HCT116 (cell line): ENCODE measurements around the gene ARRDC1. TPM values are rescaled to one million over a fixed set of nuclear protein-coding genes. Genes with fewer than 3 reads are reported as not detected.

Source experiments
- ATAC-seq: fragments of 200-7000 bp; cut with Tn5 transposase; 2 replicates; pipeline ENCODE4 v1.9.1; 2020; ENCODE audit warnings: mild to moderate bottlenecking, moderate library complexity
- BruUV-seq: library from RNA; stranded (reverse); fragments of 400-500 nt; replicated peaks from 2 replicates; lab custom pipeline; 2021; lab: Mats Ljungman, UMichigan
- CTCF ChIA-PET: fragments of 300-600 bp; sonication (Branson Sonifier 250); formaldehyde crosslinking; loops from one replicate; lab custom pipeline; 2021; ENCODE audit warnings: antibody characterized with exemption; lab: Charles Lee
- POLR2A ChIA-PET: fragments of 300-600, 350-600 bp; sonication (Branson Sonifier 250); formaldehyde crosslinking; loops from one replicate; lab custom pipeline; 2021; ENCODE audit warnings: antibody characterized with exemption; lab: Charles Lee
- RAD21 ChIA-PET, 2 experiments: fragments of 300-600 bp; sonication (Branson Sonifier 250); formaldehyde crosslinking; loops; one replicate each; lab custom pipeline; 2023; ENCODE audit warnings: low total read pairs in 2 of 2; ENCODE audit not compliant: uncharacterized antibody in 2 of 2, unreplicated experiment in 2 of 2, low non-redundant PET in 1 of 2; lab: Charles Lee
- DNase-seq: peaks from one replicate; pipeline ENCODE4 v3.0.0-alpha.2; 2010; ENCODE audit warnings: low read depth, low spot score
- H2AFZ ChIP-seq: fragments of 200-600 bp; shearing (Covaris generic), sonication (generic); 2 replicates; pipeline ENCODE4 v1.6.1; 2017; ENCODE audit warnings: low read depth, mixed run types, mixed read lengths, antibody characterized with exemption, low read length; ENCODE audit not compliant: poor library complexity, severe bottlenecking
- H3K27ac ChIP-seq: 2 replicates; pipeline ENCODE4 v1.5.1; 2012; ENCODE audit warnings: low read depth, low read length
- H3K27me3 ChIP-seq: fragments of 200-600 bp; sonication (generic); 2 replicates; pipeline ENCODE4 v1.6.1; 2016; ENCODE audit warnings: mixed run types, low read length, mixed read lengths; ENCODE audit not compliant: insufficient read depth
- H3K36me3 ChIP-seq, 2 experiments: fragments of 200-500 bp in 1 of 2; fragments of 200-600 bp in 1 of 2; sonication (Bioruptor generic) in 1 of 2; sonication (generic) in 1 of 2; 2 replicates each; pipeline versions ENCODE4 v1.5.1 to v1.6.1; 2014 to 2016; ENCODE audit warnings: low read length in 2 of 2, inconsistent platforms in 1 of 2, mixed read lengths in 1 of 2, mixed run types in 1 of 2; ENCODE audit not compliant: insufficient read depth in 2 of 2, control insufficient read depth in 1 of 2
- H3K4me1 ChIP-seq, 2 experiments: fragments of 200-600 bp in 1 of 2; sonication (generic) in 1 of 2; 2 replicates each; pipeline versions ENCODE4 v1.5.1 to v1.6.1; 2012 to 2017; ENCODE audit warnings: low read length in 2 of 2, inconsistent platforms in 1 of 2, mild to moderate bottlenecking in 1 of 2, mixed read lengths in 1 of 2, mixed run types in 1 of 2, moderate library complexity in 1 of 2; ENCODE audit not compliant: insufficient read depth in 2 of 2, control insufficient read depth in 1 of 2
- H3K4me2 ChIP-seq: fragments of 200-600 bp; sonication (generic); 2 replicates; pipeline ENCODE4 v1.6.1; 2017; ENCODE audit warnings: mixed run types, low read length, mixed read lengths
- H3K4me3 ChIP-seq, 2 experiments: fragments of 200-600 bp in 1 of 2; sonication (generic) in 1 of 2; replicated peaks in 1 of 2; 2 replicates each; pipeline ENCODE4 v1.5.1; 2011 to 2016; ENCODE audit warnings: low read length in 2 of 2, control low read depth in 1 of 2, low read depth in 1 of 2, mild to moderate bottlenecking in 1 of 2, mixed read lengths in 1 of 2, mixed run types in 1 of 2
- H3K79me2 ChIP-seq: fragments of 200-600 bp; sonication (generic); 2 replicates; pipeline ENCODE4 v1.6.1; 2017; ENCODE audit warnings: mild to moderate bottlenecking, mixed run types, low read length, moderate library complexity, mixed read lengths; ENCODE audit not compliant: insufficient read depth
- H3K9ac ChIP-seq: fragments of 200-600 bp; sonication (generic); 2 replicates; pipeline ENCODE4 v1.6.1; 2016; ENCODE audit warnings: low read length, mixed read lengths
- H3K9me2 ChIP-seq: fragments of 200-600 bp; sonication (generic), shearing (Covaris generic); 2 replicates; pipeline ENCODE4 v1.6.1; 2017; ENCODE audit warnings: mixed run types, mild to moderate bottlenecking, moderate library complexity; ENCODE audit not compliant: insufficient read depth
- H3K9me3 ChIP-seq, 2 experiments: fragments of 200-500 bp in 1 of 2; fragments of 200-600 bp in 1 of 2; sonication (Bioruptor generic) in 1 of 2; sonication (generic) in 1 of 2; 2 replicates each; pipeline ENCODE4 v1.6.1; 2014 to 2017; ENCODE audit warnings: low read length in 2 of 2, mixed read lengths in 2 of 2, inconsistent platforms in 1 of 2, low read depth in 1 of 2, mild to moderate bottlenecking in 1 of 2, mixed run types in 1 of 2, moderate library complexity in 1 of 2; ENCODE audit not compliant: control insufficient read depth in 1 of 2, insufficient read depth in 1 of 2
- H4K20me1 ChIP-seq: fragments of 200-600 bp; sonication (generic), shearing (Covaris generic); 2 replicates; pipeline ENCODE4 v1.6.1; 2017; ENCODE audit warnings: mixed run types, mild to moderate bottlenecking, moderate library complexity; ENCODE audit not compliant: insufficient read depth
- CBX3 ChIP-seq: IDR thresholded peaks from 2 replicates; pipeline ENCODE4 v1.6.1; 2012; ENCODE audit warnings: low read depth
- CEBPB ChIP-seq: IDR thresholded peaks from 2 replicates; pipeline ENCODE4 v1.6.1; 2012; ENCODE audit warnings: low read depth
- FOSL1 ChIP-seq: IDR thresholded peaks from 2 replicates; pipeline ENCODE4 v1.6.1; 2012; ENCODE audit warnings: low read depth
- JUND ChIP-seq: IDR thresholded peaks from 2 replicates; pipeline ENCODE4 v1.6.1; 2012
- POLR2A ChIP-seq: IDR thresholded peaks from 2 replicates; pipeline ENCODE4 v1.7.0; 2011; ENCODE audit warnings: borderline replicate concordance; ENCODE audit not compliant: insufficient read depth, insufficient read length; ENCODE audit errors: extremely low read depth
- POLR2AphosphoS5 ChIP-seq: IDR thresholded peaks from 2 replicates; pipeline ENCODE4 v1.6.1; 2011; ENCODE audit warnings: mild to moderate bottlenecking, low read depth, low read length, moderate library complexity
- RAD21 ChIP-seq: IDR thresholded peaks from 2 replicates; pipeline ENCODE4 v1.6.1; 2012; ENCODE audit warnings: low read depth, mild to moderate bottlenecking
- TCF7L2 ChIP-seq: IDR thresholded peaks from 2 replicates; pipeline ENCODE4 v1.7.0; 2011; ENCODE audit warnings: borderline replicate concordance, inconsistent platforms; ENCODE audit not compliant: insufficient read depth, insufficient read length; ENCODE audit errors: extremely low read depth
- ZNF274 ChIP-seq: fragments of 200-500 bp; sonication (Bioruptor generic); IDR thresholded peaks from 2 replicates; pipeline ENCODE4 v1.6.1; 2014; ENCODE audit warnings: mild to moderate bottlenecking, low read depth, low read length, inconsistent platforms
- intact Hi-C: fragments of 100-400 bp; cut with micrococcal nuclease; formaldehyde crosslinking; loops from 2 replicates; pipeline ENCODE4 v1.10.0; 2022
- total RNA-seq: library from RNA; stranded (reverse); gene quantifications from one replicate; pipeline ENCODE4 v1.2.1, GENCODE V29; 2021; ENCODE audit not compliant: unreplicated experiment
- TF ChIP-seq, protein P1 (sequence below): IDR thresholded peaks from 2 replicates; pipeline ENCODE4 v1.6.1; 2012
- TF ChIP-seq, protein P2 (sequence below): IDR thresholded peaks from 2 replicates; pipeline ENCODE4 v1.6.1; 2012; ENCODE audit warnings: low read depth
- TF ChIP-seq, protein P3 (sequence below), 3 experiments: fragments of 200-600 bp in 1 of 3; sonication (generic) in 1 of 3; IDR thresholded peaks in 2 of 3; conservative IDR thresholded peaks in 1 of 3; 2 replicates each; pipeline ENCODE4 v1.5.1; 2012 to 2017; ENCODE audit warnings: low read depth in 2 of 3, low read length in 2 of 3, antibody characterized with exemption in 1 of 3, borderline replicate concordance in 1 of 3, control low read depth in 1 of 3, mild to moderate bottlenecking in 1 of 3, mixed read lengths in 1 of 3, mixed run types in 1 of 3, moderate library complexity in 1 of 3; ENCODE audit not compliant: insufficient read depth in 1 of 3

Gene ARRDC1
- total RNA-seq, 1 experiment from 2014 or later, result 82.8 TPM

DNA sequence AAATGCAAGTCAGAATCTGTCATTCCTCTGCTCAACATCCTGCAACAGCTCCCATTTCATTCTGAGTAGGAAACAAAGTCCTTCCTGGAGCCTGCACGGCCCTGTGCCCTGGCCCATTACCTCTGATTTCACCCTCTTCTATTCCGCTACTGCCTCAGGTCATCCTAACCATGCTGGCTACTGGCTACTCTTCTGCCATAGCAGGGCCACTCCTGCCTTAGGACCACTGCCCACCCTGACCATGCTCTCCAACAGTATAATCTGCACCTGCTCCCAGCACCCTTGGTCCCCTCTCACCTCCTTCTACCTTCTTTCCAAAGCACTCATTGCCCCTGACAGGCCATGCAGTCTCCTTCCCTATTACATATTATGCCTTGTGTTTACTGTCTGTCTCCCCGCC lies 34.9 kb upstream of the ARRDC1 start:
- intact Hi-C loops, result no loop called here
- CTCF ChIA-PET, result no interaction called here
- no peak overlapping the region for H3K4me3 ChIP-seq
- TF ChIP-seq ZNF274, result no peak
- TF ChIP-seq CBX3, result no peak
- no peak for TF ChIP-seq POLR2A
- TF ChIP-seq, protein P1, sequence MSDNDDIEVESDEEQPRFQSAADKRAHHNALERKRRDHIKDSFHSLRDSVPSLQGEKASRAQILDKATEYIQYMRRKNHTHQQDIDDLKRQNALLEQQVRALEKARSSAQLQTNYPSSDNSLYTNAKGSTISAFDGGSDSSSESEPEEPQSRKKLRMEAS, result no peak
- TF ChIP-seq, protein P2, sequence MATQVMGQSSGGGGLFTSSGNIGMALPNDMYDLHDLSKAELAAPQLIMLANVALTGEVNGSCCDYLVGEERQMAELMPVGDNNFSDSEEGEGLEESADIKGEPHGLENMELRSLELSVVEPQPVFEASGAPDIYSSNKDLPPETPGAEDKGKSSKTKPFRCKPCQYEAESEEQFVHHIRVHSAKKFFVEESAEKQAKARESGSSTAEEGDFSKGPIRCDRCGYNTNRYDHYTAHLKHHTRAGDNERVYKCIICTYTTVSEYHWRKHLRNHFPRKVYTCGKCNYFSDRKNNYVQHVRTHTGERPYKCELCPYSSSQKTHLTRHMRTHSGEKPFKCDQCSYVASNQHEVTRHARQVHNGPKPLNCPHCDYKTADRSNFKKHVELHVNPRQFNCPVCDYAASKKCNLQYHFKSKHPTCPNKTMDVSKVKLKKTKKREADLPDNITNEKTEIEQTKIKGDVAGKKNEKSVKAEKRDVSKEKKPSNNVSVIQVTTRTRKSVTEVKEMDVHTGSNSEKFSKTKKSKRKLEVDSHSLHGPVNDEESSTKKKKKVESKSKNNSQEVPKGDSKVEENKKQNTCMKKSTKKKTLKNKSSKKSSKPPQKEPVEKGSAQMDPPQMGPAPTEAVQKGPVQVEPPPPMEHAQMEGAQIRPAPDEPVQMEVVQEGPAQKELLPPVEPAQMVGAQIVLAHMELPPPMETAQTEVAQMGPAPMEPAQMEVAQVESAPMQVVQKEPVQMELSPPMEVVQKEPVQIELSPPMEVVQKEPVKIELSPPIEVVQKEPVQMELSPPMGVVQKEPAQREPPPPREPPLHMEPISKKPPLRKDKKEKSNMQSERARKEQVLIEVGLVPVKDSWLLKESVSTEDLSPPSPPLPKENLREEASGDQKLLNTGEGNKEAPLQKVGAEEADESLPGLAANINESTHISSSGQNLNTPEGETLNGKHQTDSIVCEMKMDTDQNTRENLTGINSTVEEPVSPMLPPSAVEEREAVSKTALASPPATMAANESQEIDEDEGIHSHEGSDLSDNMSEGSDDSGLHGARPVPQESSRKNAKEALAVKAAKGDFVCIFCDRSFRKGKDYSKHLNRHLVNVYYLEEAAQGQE, result no peak
- no peak for TF ChIP-seq POLR2AphosphoS5
- TF ChIP-seq, protein P3, sequence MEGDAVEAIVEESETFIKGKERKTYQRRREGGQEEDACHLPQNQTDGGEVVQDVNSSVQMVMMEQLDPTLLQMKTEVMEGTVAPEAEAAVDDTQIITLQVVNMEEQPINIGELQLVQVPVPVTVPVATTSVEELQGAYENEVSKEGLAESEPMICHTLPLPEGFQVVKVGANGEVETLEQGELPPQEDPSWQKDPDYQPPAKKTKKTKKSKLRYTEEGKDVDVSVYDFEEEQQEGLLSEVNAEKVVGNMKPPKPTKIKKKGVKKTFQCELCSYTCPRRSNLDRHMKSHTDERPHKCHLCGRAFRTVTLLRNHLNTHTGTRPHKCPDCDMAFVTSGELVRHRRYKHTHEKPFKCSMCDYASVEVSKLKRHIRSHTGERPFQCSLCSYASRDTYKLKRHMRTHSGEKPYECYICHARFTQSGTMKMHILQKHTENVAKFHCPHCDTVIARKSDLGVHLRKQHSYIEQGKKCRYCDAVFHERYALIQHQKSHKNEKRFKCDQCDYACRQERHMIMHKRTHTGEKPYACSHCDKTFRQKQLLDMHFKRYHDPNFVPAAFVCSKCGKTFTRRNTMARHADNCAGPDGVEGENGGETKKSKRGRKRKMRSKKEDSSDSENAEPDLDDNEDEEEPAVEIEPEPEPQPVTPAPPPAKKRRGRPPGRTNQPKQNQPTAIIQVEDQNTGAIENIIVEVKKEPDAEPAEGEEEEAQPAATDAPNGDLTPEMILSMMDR (IDR thresholded peaks at IDR 0.05 in 2 of 3, conservative IDR thresholded peaks at IDR 0.05 in 1 of 3; ENCODE audit: borderline replicate concordance in 1 of 3, insufficient read depth in 1 of 3, low read depth in 2 of 3, low read length in 2 of 3), result no peak
- no peak for TF ChIP-seq RAD21
- TF ChIP-seq CEBPB, result no peak
- no peak for TF ChIP-seq TCF7L2
- no peak for TF ChIP-seq JUND
- TF ChIP-seq FOSL1, result no peak
- TF ChIP-seq, all 23 proteins: peak for 0
- Histone ChIP-seq H3K9me2 (no peaks in the 10 kb centered on the region), H3K27ac (no peak overlapping the region), H3K9me3 (no peaks in the 10 kb centered on the region), H3K4me1 (no peaks in the 10 kb centered on the region), H3K36me3 (peaks cover 19 to 38% of the 10 kb centered on the region in 2 experiments), H3K4me2 (no peak overlapping the region), H4K20me1 (no peaks in the 10 kb centered on the region), H3K9ac (no peak overlapping the region), H3K79me2 (peaks cover 43% of the 10 kb centered on the region), H3K27me3 (no peaks in the 10 kb centered on the region), H2AFZ (no peak overlapping the region)
- BruUV-seq, result no TSS peak
- POLR2A ChIA-PET, result no interaction called here
- DNase-seq (no peak), ATAC-seq (no peak)
- RAD21 ChIA-PET, result no interaction called here
